Smooth muscle cell (in vitro differentiated cells): ENCODE results near the gene POTEI. TPM values are rescaled to one million over a fixed set of nuclear protein-coding genes. Genes with fewer than 3 reads are reported as not detected.
"Not testable (repeated sequence)": the region's sequence is repeated elsewhere in the genome, so short reads cannot be mapped to it uniquely, and the experiment has no call there.

Source experiments
- DNase-seq: peaks from one replicate; lab custom pipeline; 2025; ENCODE audit not compliant: unreplicated experiment; lab: John Stamatoyannopoulos, UW
- H2AFZ ChIP-seq: fragments of 200-600 bp; sonication (generic); 2 replicates; pipeline ENCODE4 v1.6.0; 2016; ENCODE audit warnings: antibody characterized with exemption, low read depth, mild to moderate bottlenecking
- H3F3A ChIP-seq: fragments of 200-600 bp; sonication (generic); 2 replicates; pipeline ENCODE4 v1.6.0; 2017; ENCODE audit warnings: antibody characterized with exemption, low read depth
- H3K27ac ChIP-seq: fragments of 200-600 bp; sonication (generic); 2 replicates; pipeline ENCODE4 v1.5.1; 2016; ENCODE audit warnings: low read depth, mild to moderate bottlenecking
- H3K27me3 ChIP-seq: fragments of 200-600 bp; sonication (generic); 2 replicates; pipeline ENCODE4 v1.6.1; 2016; ENCODE audit warnings: low read depth, mild to moderate bottlenecking
- H3K36me3 ChIP-seq: fragments of 200-600 bp; sonication (generic); 2 replicates; pipeline ENCODE4 v1.5.1; 2016; ENCODE audit warnings: low read depth
- H3K4me1 ChIP-seq: fragments of 200-600 bp; sonication (generic); 2 replicates; pipeline ENCODE4 v1.5.1; 2016; ENCODE audit warnings: low read depth
- H3K4me2 ChIP-seq: fragments of 200-600 bp; sonication (generic); 2 replicates; pipeline ENCODE4 v1.6.0; 2016; ENCODE audit warnings: mild to moderate bottlenecking
- H3K4me3 ChIP-seq: fragments of 200-600 bp; sonication (generic); 2 replicates; pipeline ENCODE4 v1.5.1; 2016; ENCODE audit warnings: mild to moderate bottlenecking
- H3K79me2 ChIP-seq: fragments of 200-600 bp; sonication (generic); 2 replicates; pipeline ENCODE4 v1.6.0; 2016; ENCODE audit warnings: low read depth, mild to moderate bottlenecking
- H3K9ac ChIP-seq: fragments of 200-600 bp; sonication (generic); 2 replicates; pipeline ENCODE4 v1.6.0; 2016; ENCODE audit warnings: low read depth
- H3K9me3 ChIP-seq: fragments of 200-600 bp; sonication (generic); replicated peaks from 2 replicates; pipeline ENCODE4 v1.5.1; 2016; ENCODE audit warnings: low read depth
- H4K20me1 ChIP-seq: fragments of 200-600 bp; sonication (generic); 2 replicates; pipeline ENCODE4 v1.6.0; 2016; ENCODE audit warnings: low read depth
- WGBS: methylation state at CpG from one replicate; pipeline ENCODE4 v1.1.7; 2016; ENCODE audit warnings: low lambda C conversion rate; 5-methylcytosine and 5-hydroxymethylcytosine counted together
- polyA plus RNA-seq: library from polyadenylated mRNA; unstranded; fragments of >200 nt; fragmentation: Nextera tagmentation; extraction: Ambion mirVana; gene quantifications from 2 replicates; pipeline ENCODE4 v1.2.1, GENCODE V29; 2016
- total RNA-seq: library from RNA; depleted of rRNA; stranded (reverse); fragments of >200 nt; gene quantifications from 2 replicates; pipeline ENCODE4 v1.2.3, GENCODE V29; 2014

POTEI gene
- total and polyA plus RNA-seq, 2 experiments from 2014 or later, result 0.13 to 1.0 TPM

- not testable (repeated sequence) for H3K4me2 ChIP-seq
Measured at GRCh38 chr2:130518516-130519106, 9.5 kb upstream of the POTEI start.

GRCh38 chr2:130511747-130512451 is 2.8 kb upstream of the POTEI start:
- not testable (repeated sequence) for DNase-seq, H3K4me2 ChIP-seq, H2AFZ ChIP-seq, H3K9ac ChIP-seq, H3K79me2 ChIP-seq, H3F3A ChIP-seq, H3K27me3 ChIP-seq, H3K27ac ChIP-seq, H3K9me3 ChIP-seq, H3K4me1 ChIP-seq, H4K20me1 ChIP-seq, H3K4me3 ChIP-seq, H3K36me3 ChIP-seq
- WGBS, result 94% methylated on average over 5 of the region's 17 CpGs

More at GRCh38 chr2:130518516-130519106, 9.5 kb upstream of the POTEI start:
- H4K20me1 ChIP-seq, H3K9ac ChIP-seq, H3K79me2 ChIP-seq, H3K4me1 ChIP-seq, H3K4me3 ChIP-seq, H3K27me3 ChIP-seq, H3K27ac ChIP-seq, H3F3A ChIP-seq, H2AFZ ChIP-seq, H3K36me3 ChIP-seq, DNase-seq, H3K9me3 ChIP-seq: not testable (repeated sequence)
- WGBS, result no CpG with 5 or more reads among the region's 12 CpGs

- no CpG with 5 or more reads among the region's 31 CpGs for WGBS
- H3K79me2 ChIP-seq, H4K20me1 ChIP-seq, H3K4me1 ChIP-seq, H3K36me3 ChIP-seq, H3K4me2 ChIP-seq, H3K27me3 ChIP-seq, H3K4me3 ChIP-seq, H3K9me3 ChIP-seq, H2AFZ ChIP-seq, H3K27ac ChIP-seq, H3F3A ChIP-seq, DNase-seq, H3K9ac ChIP-seq: not testable (repeated sequence)
Measured at GRCh38 chr2:130510807-130511746, 1.9 kb upstream of the POTEI start.

GRCh38 chr2:130491073-130491472 is 18.1 kb downstream of the POTEI start:
- H4K20me1 ChIP-seq, H3F3A ChIP-seq, H3K36me3 ChIP-seq, H3K27me3 ChIP-seq, H3K79me2 ChIP-seq, H3K27ac ChIP-seq, DNase-seq, H3K9me3 ChIP-seq, H3K9ac ChIP-seq, H2AFZ ChIP-seq, H3K4me2 ChIP-seq, H3K4me3 ChIP-seq, H3K4me1 ChIP-seq: not testable (repeated sequence)
- 70% methylated on average over 3 of the region's 4 CpGs for WGBS

GRCh38 chr2:130455413-130455812 is 53.7 kb downstream of the POTEI start:
- not testable (repeated sequence) for H3K9ac ChIP-seq, H3K4me3 ChIP-seq, DNase-seq, H2AFZ ChIP-seq, H4K20me1 ChIP-seq, H3K4me2 ChIP-seq, H3K27me3 ChIP-seq, H3K4me1 ChIP-seq, H3K36me3 ChIP-seq, H3K9me3 ChIP-seq, H3F3A ChIP-seq, H3K79me2 ChIP-seq, H3K27ac ChIP-seq
- whole genome bisulfite sequencing, result 88% methylated on average over 6 of the region's 6 CpGs

- WGBS, result 90% methylated on average over 6 of the region's 6 CpGs
- H4K20me1 ChIP-seq, H3K36me3 ChIP-seq, H3K4me1 ChIP-seq, H3K9me3 ChIP-seq, H3K27me3 ChIP-seq, H2AFZ ChIP-seq, H3K4me3 ChIP-seq, H3K27ac ChIP-seq, DNase-seq, H3K79me2 ChIP-seq, H3K4me2 ChIP-seq, H3F3A ChIP-seq, H3K9ac ChIP-seq: not testable (repeated sequence)
Measured at GRCh38 chr2:130454712-130455083, 54.4 kb downstream of the POTEI start.

GRCh38 chr2:130453955-130454711 is 55.0 kb downstream of the POTEI start:
- not testable (repeated sequence) for H3K9ac ChIP-seq, H4K20me1 ChIP-seq, H3K9me3 ChIP-seq, H3K4me3 ChIP-seq, H3K27me3 ChIP-seq, H3F3A ChIP-seq, H2AFZ ChIP-seq, H3K79me2 ChIP-seq, DNase-seq, H3K27ac ChIP-seq, H3K36me3 ChIP-seq, H3K4me2 ChIP-seq, H3K4me1 ChIP-seq
- WGBS, result 89% methylated on average over 13 of the region's 13 CpGs

GRCh38 chr2:130452897-130453296 is 56.2 kb downstream of the POTEI start:
- WGBS, result 78% methylated on average over 4 of the region's 5 CpGs
- H3K27me3 ChIP-seq, H3K36me3 ChIP-seq: not testable (repeated sequence)

More at GRCh38 chr2:130452897-130453296, 56.2 kb downstream of the POTEI start:
- H2AFZ ChIP-seq, H3F3A ChIP-seq, H4K20me1 ChIP-seq, H3K79me2 ChIP-seq, H3K9me3 ChIP-seq, H3K4me1 ChIP-seq, H3K4me3 ChIP-seq, H3K27ac ChIP-seq, DNase-seq, H3K4me2 ChIP-seq, H3K9ac ChIP-seq: not testable (repeated sequence)
